Activated T-cell treated with anti-CD3 and anti-CD28 coated beads, Interleukin-2, amount 50 U/mL, for 1 hour (primary cell): Measurements from ENCODE around the gene MLLT3.

Source experiments
- DNase-seq: peaks from one replicate; pipeline ENCODE4 v3.0.0-alpha.2; 2020

MLLT3 gene

DNA sequence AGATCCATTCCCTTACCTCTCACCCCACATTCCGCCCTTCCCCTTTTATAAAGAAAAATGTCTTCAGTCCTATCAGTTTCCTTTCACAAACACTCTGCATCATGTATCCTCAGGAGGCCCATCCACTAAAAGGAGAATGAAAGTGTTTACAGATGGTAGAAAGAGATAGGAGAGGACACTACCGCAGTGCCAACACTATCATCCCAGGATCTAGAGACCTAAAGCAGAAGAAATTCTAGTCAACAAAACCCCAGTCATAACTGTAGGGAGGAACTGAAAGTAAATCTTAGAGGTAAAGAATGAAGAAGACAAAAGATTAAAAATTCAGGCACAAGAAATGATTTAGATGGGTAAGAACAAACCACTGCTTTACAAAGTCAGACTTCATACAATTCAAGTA lies 114.1 kb downstream of the MLLT3 start:
- DNase-seq, result no peak

DNA sequence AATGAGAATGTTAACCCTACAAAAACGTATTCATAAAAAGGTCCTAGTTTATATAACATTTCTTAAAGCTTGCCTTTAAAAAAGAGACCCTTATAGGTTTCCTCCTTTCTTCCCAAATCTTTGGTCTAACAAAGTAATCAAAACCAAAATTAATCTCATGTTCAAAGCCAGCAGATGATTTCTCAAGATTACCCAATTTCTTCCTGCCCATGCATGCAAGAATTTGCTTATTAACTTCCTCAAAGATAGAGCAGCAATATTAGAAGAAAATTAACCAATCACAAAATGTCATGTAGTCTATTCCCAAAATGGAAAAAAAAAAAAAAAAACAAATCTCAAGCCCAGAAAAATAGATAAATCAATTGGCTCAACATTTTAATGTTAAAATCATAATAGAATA lies 114.9 kb downstream of the MLLT3 start:
- no peak for DNase-seq

DNA sequence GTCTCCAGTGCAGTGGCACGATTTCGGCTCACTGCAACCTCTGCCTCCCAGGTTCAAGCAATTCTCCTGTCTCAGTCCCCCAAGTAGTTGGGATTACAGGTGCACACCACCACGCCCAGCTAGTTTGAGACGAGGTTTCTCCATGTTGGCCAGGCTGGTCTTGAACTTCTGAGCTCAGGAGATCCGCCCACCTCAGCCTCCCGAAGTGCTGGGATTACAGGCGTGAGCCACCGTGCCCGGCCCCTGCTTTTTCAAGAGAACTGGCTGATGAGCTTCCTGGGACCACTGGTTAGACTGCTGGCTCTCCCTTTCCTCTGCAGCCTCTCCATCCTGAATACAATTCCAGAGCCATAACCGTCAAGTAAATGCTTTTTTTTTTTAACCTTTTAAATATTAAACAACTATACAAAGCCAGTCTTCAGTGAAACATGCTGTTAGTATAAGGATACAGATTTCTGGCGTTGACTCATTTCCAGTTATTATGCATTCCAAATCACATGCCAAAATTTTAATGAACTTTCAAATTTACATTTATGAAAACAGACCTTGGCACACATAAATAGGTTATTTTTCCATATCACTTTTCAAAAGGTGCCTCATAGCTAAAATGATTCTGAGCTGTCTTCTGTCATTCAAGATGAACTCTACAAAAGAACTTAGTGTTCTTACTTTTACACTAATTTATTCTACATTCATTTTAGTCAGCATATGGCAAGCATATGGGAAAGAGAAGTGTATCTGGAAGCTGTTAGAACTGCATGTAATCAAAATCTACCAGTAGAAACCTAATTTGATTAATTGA lies 116.0 kb downstream of the MLLT3 start:
- DNase-seq, result no peak

DNA sequence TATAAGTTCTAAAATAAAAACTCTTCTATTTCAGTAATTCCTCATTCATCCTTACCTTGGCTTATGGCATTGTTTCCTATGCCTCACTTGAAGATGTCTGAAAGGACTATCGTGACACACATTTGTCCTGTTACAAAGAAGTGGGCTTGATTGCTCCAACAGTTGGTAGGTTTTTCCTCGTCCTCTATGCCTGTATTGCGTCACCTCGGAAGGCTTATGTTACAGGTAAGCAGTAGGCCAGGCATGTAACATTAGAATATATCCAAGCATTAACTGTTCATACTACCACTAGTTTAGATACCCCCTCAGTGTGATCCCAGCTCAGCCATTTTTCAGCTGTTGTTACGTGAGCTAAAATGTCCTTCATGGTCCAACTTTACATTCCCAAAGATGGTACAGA lies 116.7 kb downstream of the MLLT3 start:
- DNase-seq, result no peak

DNA sequence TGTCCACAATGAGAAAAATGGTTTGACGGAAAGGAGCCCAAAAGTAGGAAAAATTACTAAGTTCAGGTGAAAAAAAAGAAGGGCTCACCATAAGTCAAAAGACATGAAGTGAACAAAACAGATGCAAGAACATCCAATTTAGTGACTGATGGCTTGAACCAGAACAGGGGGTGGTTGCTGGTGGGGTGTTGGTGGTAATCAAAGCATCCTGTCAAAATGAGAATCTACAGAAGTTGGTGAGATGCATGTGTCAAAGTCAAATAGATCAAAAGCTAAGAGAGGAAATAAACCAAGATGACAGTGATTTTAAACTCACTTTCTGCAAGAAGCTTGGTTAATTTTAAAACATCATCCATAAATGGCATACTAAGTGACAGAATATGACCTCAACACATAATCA lies 117.4 kb downstream of the MLLT3 start:
- no peak for DNase-seq

DNA sequence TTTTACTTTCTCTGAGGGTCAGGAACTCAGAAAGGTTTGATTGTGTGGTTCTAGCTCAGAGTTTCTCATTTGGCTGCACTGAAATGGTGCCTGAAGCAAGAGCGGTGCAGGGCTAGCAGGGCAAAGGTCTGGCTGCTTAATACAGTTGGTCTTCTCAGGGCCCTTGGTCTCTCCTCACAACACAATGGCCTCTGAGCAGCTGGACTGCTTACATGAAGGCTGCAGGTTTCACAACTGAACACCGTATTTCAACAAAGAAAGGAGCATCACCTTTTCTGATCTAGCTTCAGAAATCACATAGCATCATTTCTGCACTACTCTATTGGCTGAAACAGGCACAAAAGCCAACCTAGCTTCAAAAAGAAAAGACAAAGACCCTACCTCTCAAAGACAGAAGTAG lies 122.2 kb downstream of the MLLT3 start:
- no peak for DNase-seq

DNA sequence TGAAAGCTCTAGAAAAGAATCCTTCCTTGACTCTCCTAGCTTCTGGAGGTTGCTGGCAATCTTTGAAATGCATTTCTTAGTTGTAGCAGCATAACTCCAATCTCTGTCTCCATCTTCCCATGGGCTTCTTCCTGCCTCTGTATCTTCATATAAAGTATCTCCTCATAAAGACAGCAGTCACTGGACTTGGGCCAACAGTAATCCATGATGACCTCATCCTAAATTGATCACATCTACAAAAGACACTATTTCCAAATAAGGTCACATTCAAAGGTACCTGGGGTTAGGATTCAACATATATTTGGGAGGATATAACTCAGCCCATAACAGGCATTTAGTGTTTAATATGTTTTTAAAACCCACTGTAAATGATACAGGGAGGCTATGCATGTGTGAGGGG lies 123.3 kb downstream of the MLLT3 start:
- DNase-seq, result no peak

DNA sequence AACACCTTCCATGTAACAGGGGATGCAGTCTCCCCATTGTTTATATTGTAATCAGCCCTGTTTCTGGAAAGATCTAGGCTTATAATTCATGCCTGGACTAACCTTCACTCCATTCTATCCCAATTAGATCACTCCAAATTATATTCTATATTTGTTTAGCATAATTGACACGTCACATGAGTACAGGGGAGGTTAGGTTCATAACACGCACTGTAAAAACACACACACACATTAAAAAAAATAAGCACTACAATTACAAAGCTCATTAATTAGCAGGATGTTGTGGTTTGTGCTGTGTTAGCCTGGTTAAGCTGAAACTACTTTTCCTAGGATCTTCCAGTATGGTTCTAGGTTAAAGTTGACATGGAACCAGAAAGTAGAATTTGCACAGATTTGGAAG lies 126.0 kb downstream of the MLLT3 start:
- no peak for DNase-seq

DNA sequence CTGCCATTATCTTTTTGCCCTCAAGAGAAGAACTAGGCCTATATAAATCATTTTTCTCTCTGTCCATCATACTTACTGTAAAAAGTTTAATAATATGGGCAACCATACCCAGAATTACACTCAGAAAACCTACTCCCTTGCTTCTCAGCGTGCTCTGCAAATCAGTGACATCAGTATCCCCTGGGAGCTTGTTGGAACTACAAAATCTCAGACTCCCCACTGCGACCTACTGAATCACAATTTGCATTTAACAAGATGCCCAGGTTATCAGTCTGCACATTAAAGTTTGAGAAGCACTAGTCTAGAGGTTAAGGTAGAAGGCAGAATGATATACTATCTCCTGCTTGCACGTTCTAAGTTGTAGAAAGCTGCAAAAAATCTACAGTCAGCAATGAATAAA lies 127.2 kb downstream of the MLLT3 start:
- DNase-seq, result no peak

DNA sequence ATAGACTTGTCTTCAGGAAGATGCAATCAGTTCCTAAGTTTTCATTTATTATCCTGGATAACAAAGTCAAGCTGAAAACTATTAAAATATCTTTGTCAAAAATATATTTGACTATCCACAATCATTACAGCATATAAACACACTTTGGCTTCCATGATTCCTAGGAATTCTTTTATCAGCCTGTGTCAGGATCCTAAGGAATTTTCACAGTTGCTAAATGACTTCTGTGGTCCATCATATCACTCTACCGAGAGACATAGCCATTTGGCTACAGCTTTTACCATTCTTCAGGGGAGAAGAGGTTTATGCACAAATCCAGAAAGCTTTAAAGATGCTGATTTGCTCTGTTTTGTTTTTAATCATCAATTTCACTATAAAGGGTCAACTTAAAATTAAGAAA lies 128.3 kb downstream of the MLLT3 start:
- no peak for DNase-seq

DNA sequence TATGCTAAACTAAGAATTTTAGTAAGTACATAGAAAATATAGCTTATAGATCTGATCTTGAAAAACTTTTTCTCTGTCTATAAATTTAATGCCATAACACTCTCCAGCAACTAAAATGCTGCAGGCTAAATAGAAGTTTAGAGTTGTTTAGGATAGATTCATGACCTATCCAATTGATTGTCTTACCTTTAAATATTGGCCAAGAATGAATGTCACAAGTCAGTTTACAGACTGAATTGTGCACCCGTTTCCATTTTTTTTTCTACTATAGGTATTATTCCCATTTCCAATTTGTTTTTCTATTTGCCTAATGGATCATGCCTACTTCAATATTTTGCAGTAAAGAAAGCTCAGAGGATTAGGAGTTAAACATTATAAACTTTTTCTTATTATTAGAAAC lies 129.5 kb downstream of the MLLT3 start:
- DNase-seq, result no peak

DNA sequence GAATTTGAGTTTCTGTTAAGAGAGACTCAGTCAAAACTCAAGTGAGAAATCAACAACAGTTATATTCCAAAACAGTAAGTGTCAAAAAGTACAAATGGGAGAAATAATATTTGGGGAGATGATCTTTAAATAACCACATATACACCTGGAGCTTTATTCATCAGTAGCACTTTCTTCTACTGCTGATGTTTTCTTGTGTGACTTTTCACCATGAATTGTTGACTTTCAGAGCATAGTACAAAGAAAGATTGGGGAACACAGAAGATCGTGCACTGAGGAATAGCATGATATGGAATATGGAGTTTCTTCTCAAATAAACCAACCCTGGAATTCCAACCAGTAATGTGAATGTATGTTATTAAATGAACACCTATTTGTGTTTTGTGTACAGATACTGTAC lies 130.7 kb downstream of the MLLT3 start:
- DNase-seq, result no peak

DNA sequence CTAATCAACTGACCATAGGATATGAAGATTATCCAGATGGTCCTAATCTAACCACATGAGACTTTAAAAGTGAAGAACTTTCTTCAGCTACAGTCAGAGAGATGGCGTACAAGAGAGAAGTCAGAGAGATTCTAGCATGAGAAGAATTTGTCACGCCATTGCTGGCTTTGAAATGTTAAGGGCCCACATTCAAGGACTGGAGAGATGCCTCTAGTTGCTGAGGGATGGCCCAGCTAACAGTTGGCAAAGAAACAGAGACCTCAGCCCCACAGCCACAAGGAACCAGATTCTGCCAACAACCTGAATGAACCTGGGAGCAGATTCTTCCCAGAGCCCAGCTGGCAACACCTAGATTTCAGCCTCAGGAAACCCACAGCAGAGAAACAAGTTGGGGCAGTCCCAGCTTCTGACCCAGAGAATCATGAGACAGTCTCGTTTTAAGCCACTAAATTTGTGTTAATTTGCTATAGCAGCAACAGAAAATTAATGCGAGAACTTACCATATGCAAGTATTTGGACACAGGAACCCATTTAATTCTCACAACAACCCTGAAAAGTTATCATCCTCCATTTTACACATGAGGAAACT lies 132.0 kb downstream of the MLLT3 start:
- DNase-seq, result no peak

DNA sequence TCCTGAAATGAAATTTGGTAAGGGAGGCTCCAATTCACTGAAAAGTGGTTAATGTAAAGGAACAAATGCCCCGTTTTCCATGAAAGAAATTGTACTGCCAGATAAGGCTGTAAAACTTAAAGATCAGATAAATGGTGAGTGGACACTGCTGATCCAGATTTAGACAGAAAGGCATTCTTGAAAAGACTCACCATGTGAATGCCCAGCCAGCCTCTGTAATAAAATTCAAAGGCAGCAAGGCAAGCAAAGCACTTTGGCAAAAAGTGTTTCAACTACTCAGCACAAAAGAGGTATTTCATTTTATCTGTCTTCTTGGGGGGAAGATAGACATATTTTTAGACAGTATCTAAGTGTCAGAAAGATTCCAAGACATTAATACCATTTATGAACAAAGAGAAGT lies 133.6 kb downstream of the MLLT3 start:
- no peak for DNase-seq

DNA sequence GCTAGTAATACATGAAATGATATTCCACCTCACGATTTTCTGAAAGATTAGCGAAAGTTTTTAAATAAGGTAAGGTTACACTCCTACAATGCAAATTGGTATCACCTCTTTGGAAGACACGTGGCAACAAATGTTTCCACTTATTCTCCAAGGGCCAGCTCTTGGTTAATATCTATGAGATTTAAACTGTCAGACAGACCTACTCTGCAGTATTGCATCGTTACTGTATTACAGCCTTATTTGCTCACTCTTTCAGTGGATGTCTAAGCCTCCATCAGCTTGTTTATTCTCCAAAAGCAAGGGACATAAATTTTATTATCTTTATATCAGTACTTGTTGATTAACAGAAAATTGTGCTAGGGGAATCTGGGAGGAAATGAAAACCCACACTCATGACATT lies 135.7 kb downstream of the MLLT3 start:
- no peak for DNase-seq

DNA sequence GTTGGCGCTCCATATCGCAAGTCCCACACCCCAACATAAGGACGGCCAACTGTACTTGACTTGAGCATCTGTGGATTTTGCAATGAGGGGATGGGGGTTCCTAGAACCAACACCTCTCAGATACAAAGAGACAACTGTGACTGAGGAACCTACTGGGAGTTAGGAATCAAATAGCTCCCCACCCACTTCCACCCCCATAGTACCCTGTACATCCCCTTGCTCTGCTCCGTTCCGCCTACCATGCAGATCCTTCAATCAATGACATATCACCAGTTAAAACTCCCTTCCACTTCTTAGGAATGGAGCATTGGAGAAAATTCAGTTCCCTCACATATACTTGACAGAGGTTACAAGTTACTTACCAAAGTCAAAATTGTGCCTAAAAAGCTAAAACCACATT lies 140.9 kb downstream of the MLLT3 start:
- no peak for DNase-seq

DNA sequence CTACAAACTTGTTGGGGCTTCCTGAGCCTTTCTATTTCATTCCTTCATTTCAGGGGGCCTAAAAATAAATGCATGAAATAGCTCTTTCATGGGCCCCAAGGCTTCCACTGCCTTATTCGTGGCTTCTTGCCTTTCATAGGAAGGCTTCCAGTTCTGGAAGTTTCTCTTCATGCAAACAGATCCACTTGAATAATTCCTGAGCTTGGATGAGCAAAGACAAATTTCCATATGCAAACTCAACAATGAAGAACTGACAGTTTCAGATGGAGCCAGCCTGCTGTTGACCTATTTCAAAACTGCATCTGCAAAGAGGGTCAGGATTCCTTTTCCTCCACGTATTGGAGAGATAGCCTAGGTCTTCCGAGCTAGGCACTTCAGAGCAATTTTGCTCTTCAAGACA lies 142.1 kb downstream of the MLLT3 start:
- DNase-seq, result no peak

DNA sequence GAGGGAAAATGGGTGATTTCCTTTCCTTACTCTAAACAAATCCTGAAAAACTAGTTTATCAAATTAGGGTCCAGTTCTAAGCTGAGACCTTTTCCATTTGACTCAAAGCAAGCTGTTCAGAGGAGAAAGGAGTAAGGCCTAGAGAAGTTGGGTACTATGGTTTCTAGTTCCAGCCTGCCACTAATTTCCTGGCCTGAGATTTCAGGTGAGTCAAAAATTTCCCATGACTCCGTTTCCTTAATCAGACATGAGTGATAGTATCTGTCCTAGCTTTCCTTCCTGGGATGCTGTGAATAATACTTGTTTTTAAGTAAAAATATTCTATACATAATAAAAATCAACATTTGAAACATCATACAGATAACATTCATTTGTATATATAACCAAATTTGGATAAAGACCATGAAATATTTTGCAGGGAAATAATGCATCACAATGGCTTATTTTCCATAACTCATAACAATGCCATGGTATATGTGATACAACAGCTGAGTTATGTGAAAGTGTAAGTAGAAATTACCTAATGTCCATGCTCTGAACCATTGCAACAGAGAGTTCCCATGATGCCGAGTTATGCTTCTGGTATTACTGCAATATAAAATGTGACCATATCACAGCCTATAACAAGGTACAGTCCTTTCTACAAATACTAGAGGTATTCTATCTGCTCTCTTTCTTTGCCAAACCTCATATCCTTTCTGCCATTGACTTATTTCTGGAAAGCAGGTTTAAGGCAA lies 142.7 kb downstream of the MLLT3 start:
- DNase-seq, result no peak

DNA sequence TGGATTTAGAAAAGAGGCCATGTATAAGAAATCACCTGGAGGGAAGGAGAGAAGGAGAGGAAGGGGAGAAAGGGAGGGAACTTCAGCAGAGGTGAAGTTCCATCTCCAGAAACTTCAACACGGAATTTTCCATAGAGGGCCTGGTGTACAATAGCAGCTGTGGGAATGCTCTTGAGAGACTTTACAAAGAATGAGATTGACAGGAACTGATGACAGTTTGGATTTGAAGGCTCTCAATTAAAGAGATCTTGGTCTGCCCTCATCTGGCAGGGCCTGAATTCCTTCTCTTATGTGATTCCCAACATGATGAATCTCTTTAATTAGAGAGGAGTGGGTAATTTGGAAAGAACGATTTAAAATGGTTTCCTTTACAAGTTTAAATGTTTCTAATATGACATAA lies 143.5 kb downstream of the MLLT3 start:
- no peak for DNase-seq

DNA sequence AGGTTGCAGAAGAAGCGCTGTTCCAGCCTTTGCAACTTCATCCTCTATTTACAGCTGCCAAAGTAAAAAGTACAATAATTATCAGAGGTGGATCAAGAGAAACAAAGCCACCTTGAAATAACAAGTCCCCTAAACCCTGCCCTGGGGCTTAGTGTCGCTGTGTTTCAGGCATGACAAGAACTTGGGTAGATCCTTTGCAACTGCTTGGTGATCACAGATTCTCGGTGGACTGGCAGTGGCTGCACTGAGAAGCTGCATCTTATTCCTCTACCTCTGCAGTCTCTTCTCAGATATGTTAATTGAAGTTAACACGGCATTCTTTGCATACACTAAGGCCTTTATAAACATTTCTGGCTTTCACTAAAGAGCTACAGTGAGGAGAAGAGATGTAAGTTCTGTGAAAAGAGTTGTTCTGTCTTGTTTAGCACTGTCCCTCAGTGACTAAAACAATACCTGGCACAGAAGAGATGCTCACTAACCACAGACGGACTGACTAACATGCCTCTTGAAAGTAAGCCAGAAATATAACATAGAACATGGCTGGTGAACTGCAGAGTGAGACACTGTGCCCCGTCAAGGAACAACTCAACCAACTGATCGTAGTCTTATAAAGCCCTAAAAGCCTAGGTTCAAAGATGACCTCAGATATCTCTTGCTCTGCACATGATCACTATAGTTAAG lies 144.2 kb downstream of the MLLT3 start:
- no peak for DNase-seq

DNA sequence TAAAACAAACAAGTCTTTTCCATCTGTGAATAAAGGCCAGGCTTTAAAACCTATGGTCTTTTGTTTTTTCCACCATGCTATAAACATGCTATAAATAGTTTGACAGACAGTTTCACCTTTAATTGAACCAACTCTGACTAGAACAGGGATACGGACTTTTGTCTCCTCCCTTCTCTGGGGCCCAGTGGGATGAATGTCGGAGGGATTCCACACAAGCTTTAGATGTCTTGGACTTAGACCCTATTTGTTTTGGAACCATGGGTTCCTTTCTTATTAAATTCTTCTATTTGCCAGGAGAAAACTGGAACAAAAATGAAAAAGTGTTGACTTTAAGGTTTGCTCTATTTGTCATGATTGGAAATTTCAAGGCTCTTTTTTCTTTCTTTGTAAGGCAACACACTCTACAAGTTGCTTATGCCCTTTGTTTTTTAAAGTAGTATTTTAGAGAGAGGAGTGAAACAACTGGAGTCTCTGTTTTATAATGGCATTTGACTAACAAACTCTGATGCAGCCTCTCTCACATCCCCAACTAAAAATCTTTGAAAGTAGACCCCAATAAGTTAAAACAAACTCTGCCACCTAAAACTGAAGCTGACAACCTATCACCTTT lies 145.3 kb downstream of the MLLT3 start:
- no peak for DNase-seq

DNA sequence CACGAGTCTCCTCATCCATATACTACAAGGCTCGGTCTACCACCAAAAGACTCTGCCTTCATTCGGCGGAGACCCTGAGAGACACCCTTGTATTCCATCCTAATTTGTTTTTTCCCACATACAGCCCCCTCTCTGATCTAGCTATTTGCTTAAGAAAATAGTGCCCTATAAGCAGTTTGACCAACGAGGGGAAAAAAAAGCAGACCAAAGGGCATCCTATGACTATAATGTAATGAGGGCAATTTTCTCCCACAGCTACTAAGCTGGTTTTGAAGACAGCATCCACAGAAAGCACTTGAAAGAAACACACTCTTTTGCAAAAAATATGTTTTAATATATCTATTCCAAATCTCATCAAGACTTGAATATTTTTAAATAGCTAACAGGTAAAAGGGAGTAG lies 147.8 kb downstream of the MLLT3 start:
- no peak for DNase-seq

DNA sequence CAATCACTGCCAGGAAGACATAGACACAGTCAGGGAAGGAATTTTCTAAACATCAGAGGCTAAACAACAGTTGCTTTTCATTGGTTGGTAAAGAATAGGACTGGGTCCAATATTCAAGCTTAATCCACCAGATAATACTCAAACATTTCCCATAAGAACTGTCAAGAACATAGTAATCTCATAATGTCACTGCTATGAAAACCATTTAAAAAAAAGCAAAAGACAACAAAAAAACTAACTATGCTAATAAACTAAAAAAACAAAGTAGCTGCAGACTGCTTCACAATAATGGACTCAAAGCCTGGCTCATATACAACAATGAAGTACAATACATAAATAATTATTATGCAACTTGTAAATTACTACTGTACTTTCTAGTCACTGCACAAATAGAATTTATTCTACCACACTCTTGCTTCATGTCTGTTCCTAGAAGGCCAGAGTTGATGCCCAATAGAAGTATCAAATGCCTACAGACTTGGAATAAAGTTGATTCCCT lies 148.7 kb downstream of the MLLT3 start:
- DNase-seq, result no peak
